Upper lobe of left lung (tissue), 6 donors: ENCODE measurements around the gene OGFR. TPM values are rescaled to one million over a fixed set of nuclear protein-coding genes. Genes with fewer than 3 reads are reported as not detected.

Source experiments
- ATAC-seq, 2 donors: fragments of 200-7000 bp; cut with Tn5 transposase; one replicate each; pipeline ENCODE4 v1.9.1; 2022; ENCODE audit warnings: mild to moderate bottlenecking in 2 of 2, moderate library complexity in 2 of 2; ENCODE audit not compliant: low FRiP score in 2 of 2
- DNase-seq, 2 donors: peaks; one replicate each; pipeline ENCODE4 v3.0.0-alpha.2; 2019 to 2020
- H3K27ac ChIP-seq, 4 donors: fragments of 200-600 bp; sonication (generic); one replicate each; pipeline ENCODE4 v1.5.1; 2016 to 2019
- H3K27me3 ChIP-seq, 4 donors: fragments of 200-600 bp; sonication (generic); one replicate each; pipeline ENCODE4 v1.5.1; 2017 to 2019
- H3K36me3 ChIP-seq, 4 donors: fragments of 200-600 bp; sonication (generic); one replicate each; pipeline ENCODE4 v1.5.1; 2016 to 2019
- H3K4me1 ChIP-seq, 4 donors: fragments of 200-600 bp; sonication (generic); one replicate each; pipeline ENCODE4 v1.5.1; 2018 to 2019
- H3K4me3 ChIP-seq, 4 donors: fragments of 200-600 bp; sonication (generic); one replicate each; pipeline ENCODE4 v1.5.1; 2017 to 2019; ENCODE audit warnings: mild to moderate bottlenecking in 2 of 4, moderate library complexity in 1 of 4
- H3K9me3 ChIP-seq, 4 donors: fragments of 200-600 bp; sonication (generic); one replicate each; pipeline ENCODE4 v1.5.1; 2018 to 2019
- CTCF ChIP-seq, 6 experiments: fragments of 450-650 bp in 4 of 6; fragments of 200-600 bp in 2 of 6; sonication (generic) in 2 of 6; IDR thresholded peaks; one replicate each; pipeline ENCODE4 v1.5.1; 2016 to 2019; ENCODE audit warnings: antibody characterized with exemption in 6 of 6
- EP300 ChIP-seq, 4 donors: sonication (generic); formaldehyde crosslinking; IDR thresholded peaks; one replicate each; pipeline ENCODE4 v1.5.1; 2017; ENCODE audit warnings: antibody characterized with exemption in 4 of 4, control low read depth in 2 of 4
- POLR2A ChIP-seq, 4 donors: fragments of 450-650 bp; IDR thresholded peaks; one replicate each; pipeline ENCODE4 v1.5.1; 2016 to 2017; ENCODE audit warnings: antibody characterized with exemption in 4 of 4, mild to moderate bottlenecking in 2 of 4
- POLR2AphosphoS5 ChIP-seq, 2 donors: sonication (generic); formaldehyde crosslinking; IDR thresholded peaks; one replicate each; pipeline ENCODE4 v1.5.1; 2017; ENCODE audit warnings: antibody characterized with exemption in 2 of 2
- WGBS, 2 donors: methylation state at CpG; one replicate each; pipeline ENCODE4 v1.1.5; 2017 to 2018; 5-methylcytosine and 5-hydroxymethylcytosine counted together
- total RNA-seq, 6 donors: library from RNA; depleted of rRNA in 4 of 6; stranded (reverse); fragments of >200 nt in 4 of 6; gene quantifications; one replicate each; pipeline versions ENCODE4 v1.1.0 to v1.2.1, GENCODE V29; 2016 to 2021
- donor health status: DM: no; HTN: no; CAD: no; lungs with moderate emphysema.
- donor health status: DM: no; HTN: yes; CAD: no; lungs with severe emphysema.

Gene OGFR
- total RNA-seq, 6 donors from 2014 or later = 63.8 to 166 (median 74.9) TPM

- H3K27me3 ChIP-seq = no peaks in the 10 kb centered on the region
- H3K4me3 ChIP-seq = no peak overlapping the region
- 92% methylated on average over 16 of the region's 16 CpGs; no CpG with 5 or more reads in 1 of the 2 donors for WGBS, 2 donors
- H3K4me1 ChIP-seq = peaks cover 0 to 13% (median 2%) of the 10 kb centered on the region in 4 donors
- ATAC-seq (no peak), DNase-seq (peak in 1 of 2 donors; percentile 34)
- TF ChIP-seq POLR2A (IDR thresholded peaks at IDR 0.05) (no peak), CTCF (IDR thresholded peaks at IDR 0.05) (no peak), POLR2AphosphoS5 (IDR thresholded peaks at IDR 0.05) (no peak), EP300 (IDR thresholded peaks at IDR 0.05) (no peak)
- H3K9me3 ChIP-seq = no peaks in the 10 kb centered on the region
- H3K27ac ChIP-seq = no peak overlapping the region
- H3K36me3 ChIP-seq = no peaks in the 10 kb centered on the region
These were observed 35.1 kb upstream of the OGFR start for GRCh38 chr20:62769346-62770071.

GRCh38 chr20:62770111-62770910, 34.3 kb upstream of the OGFR start:
- peaks cover 0 to 13% (median 2%) of the 10 kb centered on the region in 4 donors for H3K4me1 ChIP-seq
- H3K36me3 ChIP-seq = no peaks in the 10 kb centered on the region
- DNase-seq (peak in 1 of 2 donors; percentile 52), ATAC-seq (no peak)
- no peak overlapping the region for H3K27ac ChIP-seq
- no peak overlapping the region for H3K4me3 ChIP-seq
- H3K9me3 ChIP-seq = no peaks in the 10 kb centered on the region
- no peak for TF ChIP-seq EP300 (IDR thresholded peaks at IDR 0.05)
- no peak for TF ChIP-seq CTCF (IDR thresholded peaks at IDR 0.05)
- TF ChIP-seq POLR2AphosphoS5 (IDR thresholded peaks at IDR 0.05) = no peak
- TF ChIP-seq POLR2A (IDR thresholded peaks at IDR 0.05) = no peak
- WGBS, 2 donors = 93 to 98% methylated on average over 19 to 20 of the region's 20 CpGs
- no peaks in the 10 kb centered on the region for H3K27me3 ChIP-seq

GRCh38 chr20:62770916-62771315, 33.7 kb upstream of the OGFR start:
- ATAC-seq (no peak), DNase-seq (peak in 1 of 2 donors; percentile 71)
- WGBS, 2 donors = 82 to 86% methylated on average over 7 to 13 of the region's 14 CpGs
- H3K4me1 ChIP-seq = peaks cover 0 to 16% (median 2%) of the 10 kb centered on the region in 4 donors
- no peak overlapping the region for H3K27ac ChIP-seq
- H3K36me3 ChIP-seq = no peaks in the 10 kb centered on the region
- TF ChIP-seq EP300 (IDR thresholded peaks at IDR 0.05) = no peak
- no peak for TF ChIP-seq POLR2AphosphoS5 (IDR thresholded peaks at IDR 0.05)
- no peak for TF ChIP-seq POLR2A (IDR thresholded peaks at IDR 0.05)
- TF ChIP-seq CTCF (IDR thresholded peaks at IDR 0.05) = no peak
- no peaks in the 10 kb centered on the region for H3K9me3 ChIP-seq
- no peak overlapping the region for H3K4me3 ChIP-seq
- H3K27me3 ChIP-seq = no peaks in the 10 kb centered on the region

GRCh38 chr20:62771396-62772102, 33.1 kb upstream of the OGFR start:
- no peaks in the 10 kb centered on the region for H3K36me3 ChIP-seq
- ATAC-seq (no peak), DNase-seq (no peak)
- no peaks in the 10 kb centered on the region for H3K27me3 ChIP-seq
- H3K27ac ChIP-seq = no peak overlapping the region
- TF ChIP-seq POLR2AphosphoS5 (IDR thresholded peaks at IDR 0.05) (no peak), EP300 (IDR thresholded peaks at IDR 0.05) (no peak), POLR2A (IDR thresholded peaks at IDR 0.05) (no peak), CTCF (IDR thresholded peaks at IDR 0.05) (no peak)
- no peaks in the 10 kb centered on the region for H3K9me3 ChIP-seq
- peaks cover 3 to 22% (median 7%) of the 10 kb centered on the region in 4 donors for H3K4me1 ChIP-seq
- H3K4me3 ChIP-seq = no peak overlapping the region
- WGBS, 2 donors = 80 to 87% methylated on average over 15 to 23 of the region's 25 CpGs
